ENCODE measurements around the gene HOXD1.

The HOXD1 gene

GRCh38 chr2:176145085-176145969 is 43.1 kb upstream of the HOXD1 start:
- TF ChIP-seq, protein P1, sequence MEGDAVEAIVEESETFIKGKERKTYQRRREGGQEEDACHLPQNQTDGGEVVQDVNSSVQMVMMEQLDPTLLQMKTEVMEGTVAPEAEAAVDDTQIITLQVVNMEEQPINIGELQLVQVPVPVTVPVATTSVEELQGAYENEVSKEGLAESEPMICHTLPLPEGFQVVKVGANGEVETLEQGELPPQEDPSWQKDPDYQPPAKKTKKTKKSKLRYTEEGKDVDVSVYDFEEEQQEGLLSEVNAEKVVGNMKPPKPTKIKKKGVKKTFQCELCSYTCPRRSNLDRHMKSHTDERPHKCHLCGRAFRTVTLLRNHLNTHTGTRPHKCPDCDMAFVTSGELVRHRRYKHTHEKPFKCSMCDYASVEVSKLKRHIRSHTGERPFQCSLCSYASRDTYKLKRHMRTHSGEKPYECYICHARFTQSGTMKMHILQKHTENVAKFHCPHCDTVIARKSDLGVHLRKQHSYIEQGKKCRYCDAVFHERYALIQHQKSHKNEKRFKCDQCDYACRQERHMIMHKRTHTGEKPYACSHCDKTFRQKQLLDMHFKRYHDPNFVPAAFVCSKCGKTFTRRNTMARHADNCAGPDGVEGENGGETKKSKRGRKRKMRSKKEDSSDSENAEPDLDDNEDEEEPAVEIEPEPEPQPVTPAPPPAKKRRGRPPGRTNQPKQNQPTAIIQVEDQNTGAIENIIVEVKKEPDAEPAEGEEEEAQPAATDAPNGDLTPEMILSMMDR (IDR thresholded peaks at IDR 0.05) = no peak
- DNase-seq (ENCODE audit: low spot score) = no peak
- Histone ChIP-seq H3K4me3 (no peak overlapping the region), H3K27ac (no peak overlapping the region)

DNA sequence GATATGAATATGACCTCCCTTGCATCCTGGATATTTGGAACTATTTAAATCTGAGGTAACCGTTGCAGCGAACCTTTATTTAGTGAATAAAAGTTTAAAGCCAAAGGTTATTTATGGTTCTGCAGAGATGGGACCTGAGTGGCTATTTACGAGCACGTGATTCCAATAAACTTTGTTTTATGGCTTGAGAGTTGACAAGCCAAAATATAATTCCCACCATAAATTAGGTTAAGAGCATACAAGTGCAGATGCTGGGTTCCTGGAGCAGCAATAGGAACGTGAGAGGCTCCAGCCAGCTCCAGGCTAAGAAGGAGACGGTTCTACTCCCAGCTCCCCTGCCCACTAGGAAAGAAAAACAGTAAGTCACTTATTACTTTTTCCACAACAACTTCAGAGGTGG is 42.4 kb upstream of the HOXD1 start:
- TF ChIP-seq, protein P1 (IDR thresholded peaks at IDR 0.05) = no peak
- H3K27ac ChIP-seq = no peak overlapping the region
- no peak overlapping the region for H3K4me3 ChIP-seq
- no peak for DNase-seq (ENCODE audit: low spot score)

DNA sequence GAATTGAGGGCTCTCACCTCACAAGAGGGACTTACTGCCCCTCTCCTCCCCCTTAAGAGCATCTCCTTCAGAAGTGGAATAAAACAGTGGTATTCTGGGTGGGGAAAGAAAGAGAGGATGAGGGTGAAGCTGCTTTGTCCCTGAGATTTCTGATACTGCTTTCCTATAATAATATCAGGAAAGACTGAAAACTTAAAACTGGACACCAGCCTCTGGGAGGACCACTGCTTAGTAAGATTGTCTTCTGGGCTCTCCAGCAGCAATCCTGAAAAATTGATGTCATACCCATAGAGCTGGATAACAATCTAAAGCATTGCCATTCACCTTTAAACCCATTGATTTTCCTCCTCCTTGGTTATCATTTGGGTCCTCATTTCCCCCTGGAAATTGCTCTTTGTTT is 41.8 kb upstream of the HOXD1 start:
- no peak overlapping the region for H3K4me3 ChIP-seq
- no peak for DNase-seq (ENCODE audit: low spot score)
- no peak overlapping the region for H3K27ac ChIP-seq
- TF ChIP-seq, protein P1 (IDR thresholded peaks at IDR 0.05) = no peak

GRCh38 chr2:176147210-176147799 is 41.2 kb upstream of the HOXD1 start:
- Histone ChIP-seq H3K27ac (no peak overlapping the region), H3K4me3 (no peak overlapping the region)
- TF ChIP-seq, protein P1 (IDR thresholded peaks at IDR 0.05) = no peak

DNA sequence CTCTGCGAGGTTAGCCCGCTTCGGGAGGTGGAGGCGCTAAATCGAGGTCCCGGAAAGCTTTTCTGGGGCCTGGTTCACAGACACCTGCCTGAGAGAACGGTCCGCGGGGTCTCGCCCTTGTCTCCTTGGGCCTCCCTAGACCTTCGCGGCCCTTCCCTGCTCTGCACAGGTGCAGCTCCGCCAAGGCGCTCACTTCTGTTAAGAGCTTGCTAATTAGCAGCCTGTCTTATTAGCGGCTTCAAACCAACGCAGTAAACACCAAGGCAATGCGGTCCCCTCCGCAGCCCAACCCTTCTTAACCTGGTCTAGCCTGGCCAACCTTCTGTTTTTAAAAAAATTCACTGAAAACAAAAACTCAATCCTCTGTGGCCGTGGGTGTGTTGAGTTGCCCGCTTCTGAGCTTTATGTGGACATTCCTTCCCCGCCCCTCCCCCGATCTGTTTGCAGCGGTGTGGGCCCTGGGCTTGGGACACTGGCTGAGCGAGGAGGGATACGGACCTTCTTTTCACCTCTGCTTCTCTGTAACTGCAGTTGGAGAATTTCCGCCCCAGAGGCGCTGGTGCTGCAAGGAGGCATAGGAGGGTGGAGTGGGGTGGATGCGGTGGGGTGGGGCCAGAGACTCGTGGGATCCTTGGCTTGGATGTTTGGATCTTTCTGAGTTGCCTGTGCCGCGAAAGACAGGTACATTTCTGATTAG is 40.5 kb upstream of the HOXD1 start:
- DNase-seq (ENCODE audit: low spot score) = no peak
- Histone ChIP-seq H3K4me3 (no peak overlapping the region), H3K27ac (no peak overlapping the region)
- TF ChIP-seq, protein P1 (IDR thresholded peaks at IDR 0.05) = no peak

More at GRCh38 chr2:176147210-176147799, 41.2 kb upstream of the HOXD1 start:
- no peak for DNase-seq (ENCODE audit: low spot score)

GRCh38 chr2:176148751-176149421 is 39.6 kb upstream of the HOXD1 start:
- TF ChIP-seq, protein P1 (IDR thresholded peaks at IDR 0.05) = no peak
- DNase-seq (ENCODE audit: low spot score) = no peak
- no peak overlapping the region for H3K4me3 ChIP-seq
- H3K27ac ChIP-seq = no peak overlapping the region

Measured in coronary artery (tissue), 2 donors.